WTC11 (cell line): ENCODE results near the gene IQCC. TPM values are rescaled to one million over a fixed set of nuclear protein-coding genes. Genes with fewer than 3 reads are reported as not detected.

Experiments used
- ATAC-seq: fragments of 200-7000 bp; cut with Tn5 transposase; 2 replicates; pipeline ENCODE4 v1.10.0; 2021; ENCODE audit warnings: mild to moderate bottlenecking, moderate library complexity
- CTCF ChIA-PET: fragments of 300-600 bp; sonication (Branson Sonifier 250); formaldehyde crosslinking; loops from one replicate; lab custom pipeline; 2021; ENCODE audit warnings: antibody characterized with exemption; lab: Charles Lee
- POLR2A ChIA-PET: fragments of 350-600 bp; sonication (Branson Sonifier 250); formaldehyde crosslinking; loops from one replicate; lab custom pipeline; 2021; ENCODE audit warnings: antibody characterized with exemption; lab: Charles Lee
- DNase-seq: peaks from one replicate; pipeline ENCODE4 v3.0.0; 2021; ENCODE audit warnings: low spot score
- H3K27ac Mint-ChIP-seq: 2 replicates; pipeline ENCODE4 v1.8.0; 2021; ENCODE audit warnings: mixed read lengths
- H3K27me3 Mint-ChIP-seq: 2 replicates; pipeline ENCODE4 v1.8.0; 2021; ENCODE audit warnings: low read depth, mild to moderate bottlenecking, moderate library complexity, mixed read lengths
- H3K36me3 Mint-ChIP-seq: 2 replicates; pipeline ENCODE4 v1.8.0; 2021; ENCODE audit warnings: mixed read lengths
- H3K4me1 Mint-ChIP-seq: 2 replicates; pipeline ENCODE4 v1.8.0; 2022; ENCODE audit warnings: mixed read lengths
- H3K4me3 Mint-ChIP-seq: 2 replicates; pipeline ENCODE4 v1.8.0; 2021; ENCODE audit warnings: mild to moderate bottlenecking, moderate library complexity, mixed read lengths
- H3K9me3 Mint-ChIP-seq: 2 replicates; pipeline ENCODE4 v1.8.0; 2021; ENCODE audit warnings: mixed read lengths
- ARID4B ChIP-seq: sonication (generic); formaldehyde crosslinking; IDR thresholded peaks from 2 replicates; pipeline ENCODE4 v1.8.0; 2023; ENCODE audit warnings: missing genetic modification reagents, mild to moderate bottlenecking, borderline replicate concordance
- CREB1 ChIP-seq: sonication (generic); formaldehyde crosslinking; IDR thresholded peaks from 2 replicates; pipeline ENCODE4 v1.8.0; 2023; ENCODE audit warnings: mild to moderate bottlenecking, missing genetic modification reagents
- GABPB1 ChIP-seq: sonication (generic); formaldehyde crosslinking; IDR thresholded peaks from 2 replicates; pipeline ENCODE4 v1.8.1; 2023; ENCODE audit warnings: mild to moderate bottlenecking, missing genetic modification reagents
- MAX ChIP-seq: sonication (generic); formaldehyde crosslinking; IDR thresholded peaks from 2 replicates; pipeline ENCODE4 v1.8.0; 2022; ENCODE audit warnings: mild to moderate bottlenecking, missing genetic modification reagents
- OVOL2 ChIP-seq: fragments of 250-450 bp; sonication (Bioruptor Pico); IDR thresholded peaks from 2 replicates; pipeline ENCODE4 v1.9.0; 2021; ENCODE audit warnings: mild to moderate bottlenecking, borderline replicate concordance
- RORB ChIP-seq: fragments of 250-450 bp; sonication (Bioruptor Pico); IDR thresholded peaks from 2 replicates; pipeline ENCODE4 v1.9.0; 2021; ENCODE audit warnings: mild to moderate bottlenecking
- SMAD3 ChIP-seq: sonication (generic); formaldehyde crosslinking; IDR thresholded peaks from 2 replicates; pipeline ENCODE4 v1.8.0; 2022; ENCODE audit warnings: missing genetic modification reagents, mild to moderate bottlenecking, borderline replicate concordance
- ZBTB43 ChIP-seq: sonication (generic); formaldehyde crosslinking; IDR thresholded peaks from 2 replicates; pipeline ENCODE4 v1.8.1; 2023; ENCODE audit warnings: mild to moderate bottlenecking, missing genetic modification reagents
- ZNF138 ChIP-seq: sonication (generic); formaldehyde crosslinking; conservative IDR thresholded peaks from 2 replicates; pipeline ENCODE4 v1.8.1; 2022; ENCODE audit warnings: mild to moderate bottlenecking, moderate library complexity, missing genetic modification reagents
- ZNF396 ChIP-seq: fragments of 250-450 bp; sonication (Bioruptor Pico); IDR thresholded peaks from 2 replicates; pipeline ENCODE4 v1.8.0; 2021; ENCODE audit warnings: mild to moderate bottlenecking, moderate library complexity, borderline replicate concordance
- total RNA-seq: library from RNA; stranded (reverse); gene quantifications from 3 replicates; pipeline ENCODE4 v1.2.3, GENCODE V29; 2021

The IQCC gene
- total RNA-seq, 1 experiment from 2014 or later, result 5.2 TPM

GRCh38 chr1:32257227-32257508 lies 51.7 kb downstream of the IQCC start:
- TF ChIP-seq ZBTB43, result no peak
- no peak for TF ChIP-seq ZNF138 (CRISPR knock-in tag)
- TF ChIP-seq MAX (CRISPR knock-in tag), result no peak
- no peak for TF ChIP-seq RORB (CRISPR knock-in tag)
- TF ChIP-seq SMAD3 (CRISPR knock-in tag), result no peak
- no peak for TF ChIP-seq ARID4B
- no peak for TF ChIP-seq CREB1
- TF ChIP-seq OVOL2 (CRISPR knock-in tag), result no peak
- TF ChIP-seq ZNF396, result no peak
- no peak for TF ChIP-seq GABPB1 (CRISPR knock-in tag)
- no peak for DNase-seq
- no peak for ATAC-seq
- CTCF ChIA-PET, result interaction anchor here (5.0 kb wide), 1 partner anchor 9 kb away, joined by 38 read pairs; no protein-coding TSS in a partner anchor
- POLR2A ChIA-PET, result no interaction called here
- Mint-ChIP-seq H3K27me3 (no peaks in the 10 kb centered on the region), H3K27ac (no peak overlapping the region), H3K4me3 (no peak overlapping the region), H3K4me1 (peaks cover 4% of the 10 kb centered on the region; the same call in 1 of the 2 replicates), H3K36me3 (no peaks in the 10 kb centered on the region), H3K9me3 (no peaks in the 10 kb centered on the region)

Other genes with a start within 250 kb of the IQCC start
- gene KHDRBS1, start 191.8 kb upstream of the IQCC start, total RNA-seq, result 254 to 264 TPM (median 256 TPM) in 3 replicates
- gene TMEM39B, start 132.7 kb upstream of the IQCC start, total RNA-seq, result 18.8 to 25.8 TPM (median 23.8 TPM) in 3 replicates
- 91.2 to 104 TPM (median 94.0 TPM) in 3 replicates for gene KPNA6, start 97.6 kb upstream of the IQCC start, total RNA-seq
- 46.3 to 49.8 TPM (median 47.2 TPM) in 3 replicates for gene TXLNA, start 26.0 kb upstream of the IQCC start, total RNA-seq
- gene CCDC28B, start 5.1 kb upstream of the IQCC start, total RNA-seq, result 29.0 to 34.4 TPM (median 29.9 TPM) in 3 replicates
- gene DCDC2B, start 3.4 kb downstream of the IQCC start, total RNA-seq, result not detected in 3 replicates
- 10.3 to 11.9 TPM (median 11.4 TPM) in 3 replicates for gene TMEM234, start 16.7 kb downstream of the IQCC start, total RNA-seq
- gene EIF3I, start 16.7 kb downstream of the IQCC start, total RNA-seq, result 237 to 243 TPM (median 241 TPM) in 3 replicates
- 5.4 to 7.4 TPM (median 7.1 TPM) in 3 replicates for gene FAM167B, start 41.6 kb downstream of the IQCC start, total RNA-seq
- gene LCK, start 45.6 kb downstream of the IQCC start, total RNA-seq, result 51.0 to 60.5 TPM (median 57.0 TPM) in 3 replicates
- 108 to 120 TPM (median 119 TPM) in 3 replicates for gene HDAC1, start 86.4 kb downstream of the IQCC start, total RNA-seq
- gene MARCKSL1, start 130.6 kb downstream of the IQCC start, total RNA-seq, result 442 to 450 TPM (median 443 TPM) in 3 replicates
- 6.7 to 10.4 TPM (median 9.4 TPM) in 3 replicates for gene FAM229A, start 156.8 kb downstream of the IQCC start, total RNA-seq
- gene TSSK3, start 156.9 kb downstream of the IQCC start, total RNA-seq, result 1.2 to 2.9 TPM (median 1.7 TPM) in 3 replicates
- gene BSDC1, start 188.8 kb downstream of the IQCC start, total RNA-seq, result 42.4 to 44.3 TPM (median 43.6 TPM) in 3 replicates